ENCODE results near the gene CANT1.

DNA sequence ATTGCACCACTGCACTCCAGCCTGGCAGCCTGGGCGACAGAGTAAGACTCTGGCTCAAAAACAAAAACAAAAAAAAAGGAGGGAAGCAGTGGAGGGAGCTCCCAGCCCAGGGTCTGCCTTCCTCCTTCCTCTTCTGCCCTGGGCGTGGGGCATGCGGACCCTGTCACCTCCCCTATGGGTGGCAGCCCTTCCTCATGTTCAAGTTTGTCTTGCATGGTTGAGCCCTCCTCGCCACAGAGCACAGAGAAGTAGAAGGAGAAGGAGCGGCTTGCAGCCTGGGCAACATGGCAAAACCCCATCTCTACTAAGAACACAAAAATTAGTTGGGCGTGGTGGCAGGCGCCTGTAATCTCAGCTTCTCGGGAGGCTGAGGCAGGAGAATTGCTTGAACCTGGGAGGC is 62.9 kb downstream of the CANT1 start:
- TF ChIP-seq, protein P1, sequence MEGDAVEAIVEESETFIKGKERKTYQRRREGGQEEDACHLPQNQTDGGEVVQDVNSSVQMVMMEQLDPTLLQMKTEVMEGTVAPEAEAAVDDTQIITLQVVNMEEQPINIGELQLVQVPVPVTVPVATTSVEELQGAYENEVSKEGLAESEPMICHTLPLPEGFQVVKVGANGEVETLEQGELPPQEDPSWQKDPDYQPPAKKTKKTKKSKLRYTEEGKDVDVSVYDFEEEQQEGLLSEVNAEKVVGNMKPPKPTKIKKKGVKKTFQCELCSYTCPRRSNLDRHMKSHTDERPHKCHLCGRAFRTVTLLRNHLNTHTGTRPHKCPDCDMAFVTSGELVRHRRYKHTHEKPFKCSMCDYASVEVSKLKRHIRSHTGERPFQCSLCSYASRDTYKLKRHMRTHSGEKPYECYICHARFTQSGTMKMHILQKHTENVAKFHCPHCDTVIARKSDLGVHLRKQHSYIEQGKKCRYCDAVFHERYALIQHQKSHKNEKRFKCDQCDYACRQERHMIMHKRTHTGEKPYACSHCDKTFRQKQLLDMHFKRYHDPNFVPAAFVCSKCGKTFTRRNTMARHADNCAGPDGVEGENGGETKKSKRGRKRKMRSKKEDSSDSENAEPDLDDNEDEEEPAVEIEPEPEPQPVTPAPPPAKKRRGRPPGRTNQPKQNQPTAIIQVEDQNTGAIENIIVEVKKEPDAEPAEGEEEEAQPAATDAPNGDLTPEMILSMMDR (IDR thresholded peaks at IDR 0.05) = no peak
- TF ChIP-seq ZFX (IDR thresholded peaks at IDR 0.05; ENCODE audit: borderline replicate concordance) = no peak

Measured in 22Rv1 (cell line).